GM23338 (cell line): Measurements from ENCODE around the gene CAMSAP2. TPM values are rescaled to one million over a fixed set of nuclear protein-coding genes. Genes with fewer than 3 reads are reported as not detected.

Experiments
- ATAC-seq: fragments of 200-7000 bp; cut with Tn5 transposase; 3 replicates; pipeline ENCODE4 v1.9.1; 2020
- DNase-seq: peaks from one replicate; pipeline ENCODE4 v3.0.0-alpha.2; 2015; ENCODE audit warnings: low spot score
- H2AFZ ChIP-seq: fragments of 200-600 bp; sonication (generic); 2 replicates; pipeline ENCODE4 v1.8.0; 2016; ENCODE audit warnings: antibody characterized with exemption, mild to moderate bottlenecking, moderate library complexity
- H3F3A ChIP-seq: fragments of 200-600 bp; sonication (generic); replicated peaks from 2 replicates; pipeline ENCODE4 v1.8.0; 2017; ENCODE audit warnings: antibody characterized with exemption, mixed run types, low read depth
- H3K27ac ChIP-seq: fragments of 200-600 bp; sonication (generic); 2 replicates; pipeline ENCODE4 v1.6.1; 2016; ENCODE audit warnings: low read depth
- H3K27me3 ChIP-seq: fragments of 200-600 bp; sonication (generic); 2 replicates; pipeline ENCODE4 v1.8.0; 2016; ENCODE audit warnings: mild to moderate bottlenecking, mixed run types, moderate library complexity; ENCODE audit not compliant: insufficient read depth
- H3K36me3 ChIP-seq: fragments of 200-600 bp; sonication (generic); 2 replicates; pipeline ENCODE4 v1.8.0; 2016; ENCODE audit warnings: mild to moderate bottlenecking; ENCODE audit not compliant: insufficient read depth
- H3K4me1 ChIP-seq: fragments of 200-600 bp; sonication (generic); 2 replicates; pipeline ENCODE4 v1.8.0; 2016; ENCODE audit warnings: mild to moderate bottlenecking, moderate library complexity; ENCODE audit not compliant: insufficient read depth
- H3K4me2 ChIP-seq: fragments of 200-600 bp; sonication (generic); 2 replicates; pipeline ENCODE4 v1.7.1; 2017; ENCODE audit warnings: mixed run types
- H3K4me3 ChIP-seq: fragments of 200-600 bp; sonication (generic); 2 replicates; pipeline ENCODE4 v1.6.1; 2016; ENCODE audit warnings: mixed run types
- H3K79me2 ChIP-seq: fragments of 200-600 bp; sonication (generic); replicated peaks from 2 replicates; pipeline ENCODE4 v1.8.0; 2017; ENCODE audit warnings: mild to moderate bottlenecking; ENCODE audit not compliant: insufficient read depth
- H3K9me2 ChIP-seq: fragments of 200-600 bp; sonication (generic); 2 replicates; pipeline ENCODE4 v1.8.0; 2017; ENCODE audit not compliant: insufficient read depth
- H4K20me1 ChIP-seq: fragments of 200-600 bp; sonication (generic); replicated peaks from 2 replicates; pipeline ENCODE4 v1.8.0; 2017; ENCODE audit warnings: mild to moderate bottlenecking; ENCODE audit not compliant: insufficient read depth
- H3K27ac Mint-ChIP-seq: 2 replicates; pipeline ENCODE4 v1.8.0; 2020; ENCODE audit warnings: inconsistent platforms, mild to moderate bottlenecking, moderate library complexity, mixed read lengths
- H3K27me3 Mint-ChIP-seq: 3 replicates; pipeline ENCODE4 v1.8.0; 2022; ENCODE audit warnings: low read depth, mild to moderate bottlenecking, moderate library complexity, mixed read lengths, inconsistent platforms; ENCODE audit not compliant: insufficient read depth, poor library complexity
- H3K36me3 Mint-ChIP-seq: 3 replicates; pipeline ENCODE4 v1.8.0; 2021; ENCODE audit warnings: low read depth, mild to moderate bottlenecking, inconsistent platforms, moderate library complexity, mixed read lengths
- H3K4me1 Mint-ChIP-seq: 3 replicates; pipeline ENCODE4 v1.8.0; 2020; ENCODE audit warnings: mild to moderate bottlenecking, inconsistent platforms, mixed read lengths
- H3K4me3 Mint-ChIP-seq: 3 replicates; pipeline ENCODE4 v1.8.0; 2021; ENCODE audit warnings: moderate library complexity, mild to moderate bottlenecking, inconsistent platforms, mixed read lengths
- H3K9me3 Mint-ChIP-seq: 3 replicates; pipeline ENCODE4 v1.8.0; 2020; ENCODE audit warnings: moderate library complexity, mild to moderate bottlenecking, inconsistent platforms, mixed read lengths
- CTCF ChIP-seq, 2 experiments: fragments of 200-600 bp in 1 of 2; sonication (generic) in 1 of 2; conservative IDR thresholded peaks; 2 replicates each; pipeline versions ENCODE4 v1.5.1 to v1.6.1; 2016 to 2017; ENCODE audit warnings: antibody characterized with exemption in 2 of 2, low read depth in 2 of 2, mild to moderate bottlenecking in 2 of 2, moderate library complexity in 1 of 2
- EZH2 ChIP-seq: fragments of 200-600 bp; sonication (generic); IDR thresholded peaks from one replicate; pipeline ENCODE4 v1.8.0; 2017; ENCODE audit warnings: antibody characterized with exemption, mild to moderate bottlenecking, low read depth; ENCODE audit not compliant: unreplicated experiment
- JUNB ChIP-seq: IDR thresholded peaks from one replicate; pipeline ENCODE4 v1.6.1; 2016; ENCODE audit warnings: antibody characterized with exemption; ENCODE audit not compliant: unreplicated experiment
- REST ChIP-seq: IDR thresholded peaks from one replicate; pipeline ENCODE4 v1.6.1; 2018; ENCODE audit warnings: antibody characterized with exemption; ENCODE audit not compliant: unreplicated experiment
- STAT1 ChIP-seq: IDR thresholded peaks from one replicate; pipeline ENCODE4 v1.6.1; 2016; ENCODE audit warnings: antibody characterized with exemption; ENCODE audit not compliant: unreplicated experiment
- ZNF114 ChIP-seq: fragments of 250-450 bp; sonication (Bioruptor Pico); IDR thresholded peaks from 2 replicates; pipeline ENCODE4 v1.5.0; 2020; ENCODE audit warnings: mild to moderate bottlenecking, moderate library complexity
- ZNF462 ChIP-seq: fragments of 250-450 bp; sonication (Bioruptor Pico); IDR thresholded peaks from 2 replicates; pipeline ENCODE4 v1.5.0; 2020; ENCODE audit warnings: mild to moderate bottlenecking, moderate library complexity
- polyA plus RNA-seq: library from polyadenylated mRNA; unstranded; fragments of >200 nt; fragmentation: Nextera tagmentation; extraction: Ambion mirVana; gene quantifications from 2 replicates; pipeline ENCODE4 v1.2.1, GENCODE V29; 2016
- total RNA-seq: library from RNA; depleted of rRNA; stranded (reverse); fragments of >200 nt; shearing (Covaris generic); gene quantifications from 2 replicates; pipeline ENCODE4 v1.2.3, GENCODE V29; 2014

CAMSAP2 gene
- total and polyA plus RNA-seq, 2 experiments from 2014 or later, result 9.1 to 21.3 TPM

- no peak for TF ChIP-seq REST
- TF ChIP-seq CTCF (conservative IDR thresholded peaks at IDR 0.05; ENCODE audit: low read depth in 2 of 2), result no peak
- no peak for TF ChIP-seq ZNF114 (CRISPR knock-in tag)
Measured at GRCh38 chr1:200724064-200724463, 14.6 kb upstream of the CAMSAP2 start (continued).

- Mint-ChIP-seq H3K4me1 (peaks cover 4% of the 10 kb centered on the region), H3K27ac (no peak overlapping the region), H3K27me3 (no peaks in the 10 kb centered on the region), H3K36me3 (no peaks in the 10 kb centered on the region), H3K9me3 (no peaks in the 10 kb centered on the region), H3K4me3 (no peak overlapping the region)
- Histone ChIP-seq H3K4me2 (no peak overlapping the region), H3K9me2 (no peaks in the 10 kb centered on the region), H3K27ac (no peak overlapping the region), H3F3A (no peaks in the 10 kb centered on the region), H3K36me3 (no peaks in the 10 kb centered on the region), H3K27me3 (no peaks in the 10 kb centered on the region), H2AFZ (no peak overlapping the region), H3K4me1 (0 out of 2 replicates have a peak, but pooled peaks cover 2% of the 10 kb centered on the region), H3K4me3 (no peak overlapping the region), H4K20me1 (no peaks in the 10 kb centered on the region), H3K79me2 (no peaks in the 10 kb centered on the region)
- no peak for ATAC-seq
- DNase-seq, result no peak
- no peak for TF ChIP-seq EZH2
- TF ChIP-seq ZNF462, result no peak
- no peak for TF ChIP-seq JUNB
- TF ChIP-seq STAT1, result no peak
- no peak for TF ChIP-seq ZNF114 (CRISPR knock-in tag)
- no peak for TF ChIP-seq REST
Measured at GRCh38 chr1:200727257-200727656, 11.4 kb upstream of the CAMSAP2 start.
